Smooth muscle cell (in vitro differentiated cells): Measurements from ENCODE around the gene PLK2. TPM values are rescaled to one million over a fixed set of nuclear protein-coding genes. Genes with fewer than 3 reads are reported as not detected.

Experiments used
- DNase-seq: peaks from one replicate; lab custom pipeline; 2025; ENCODE audit not compliant: unreplicated experiment; lab: John Stamatoyannopoulos, UW
- H2AFZ ChIP-seq: fragments of 200-600 bp; sonication (generic); 2 replicates; pipeline ENCODE4 v1.6.0; 2016; ENCODE audit warnings: antibody characterized with exemption, low read depth, mild to moderate bottlenecking
- H3F3A ChIP-seq: fragments of 200-600 bp; sonication (generic); 2 replicates; pipeline ENCODE4 v1.6.0; 2017; ENCODE audit warnings: antibody characterized with exemption, low read depth
- H3K27ac ChIP-seq: fragments of 200-600 bp; sonication (generic); 2 replicates; pipeline ENCODE4 v1.5.1; 2016; ENCODE audit warnings: low read depth, mild to moderate bottlenecking
- H3K27me3 ChIP-seq: fragments of 200-600 bp; sonication (generic); 2 replicates; pipeline ENCODE4 v1.6.1; 2016; ENCODE audit warnings: low read depth, mild to moderate bottlenecking
- H3K36me3 ChIP-seq: fragments of 200-600 bp; sonication (generic); 2 replicates; pipeline ENCODE4 v1.5.1; 2016; ENCODE audit warnings: low read depth
- H3K4me1 ChIP-seq: fragments of 200-600 bp; sonication (generic); 2 replicates; pipeline ENCODE4 v1.5.1; 2016; ENCODE audit warnings: low read depth
- H3K4me2 ChIP-seq: fragments of 200-600 bp; sonication (generic); 2 replicates; pipeline ENCODE4 v1.6.0; 2016; ENCODE audit warnings: mild to moderate bottlenecking
- H3K4me3 ChIP-seq: fragments of 200-600 bp; sonication (generic); 2 replicates; pipeline ENCODE4 v1.5.1; 2016; ENCODE audit warnings: mild to moderate bottlenecking
- H3K79me2 ChIP-seq: fragments of 200-600 bp; sonication (generic); 2 replicates; pipeline ENCODE4 v1.6.0; 2016; ENCODE audit warnings: low read depth, mild to moderate bottlenecking
- H3K9ac ChIP-seq: fragments of 200-600 bp; sonication (generic); 2 replicates; pipeline ENCODE4 v1.6.0; 2016; ENCODE audit warnings: low read depth
- H3K9me3 ChIP-seq: fragments of 200-600 bp; sonication (generic); replicated peaks from 2 replicates; pipeline ENCODE4 v1.5.1; 2016; ENCODE audit warnings: low read depth
- H4K20me1 ChIP-seq: fragments of 200-600 bp; sonication (generic); 2 replicates; pipeline ENCODE4 v1.6.0; 2016; ENCODE audit warnings: low read depth
- WGBS: methylation state at CpG from one replicate; pipeline ENCODE4 v1.1.7; 2016; ENCODE audit warnings: low lambda C conversion rate; 5-methylcytosine and 5-hydroxymethylcytosine counted together
- polyA plus RNA-seq: library from polyadenylated mRNA; unstranded; fragments of >200 nt; fragmentation: Nextera tagmentation; extraction: Ambion mirVana; gene quantifications from 2 replicates; pipeline ENCODE4 v1.2.1, GENCODE V29; 2016
- total RNA-seq: library from RNA; depleted of rRNA; stranded (reverse); fragments of >200 nt; gene quantifications from 2 replicates; pipeline ENCODE4 v1.2.3, GENCODE V29; 2014
- TF ChIP-seq, protein P1 (sequence below): fragments of 200-600 bp; sonication (generic); IDR thresholded peaks from 2 replicates; pipeline ENCODE4 v1.5.1; 2017; ENCODE audit warnings: borderline replicate concordance, mild to moderate bottlenecking, antibody characterized with exemption; ENCODE audit not compliant: insufficient read depth, poor library complexity, severe bottlenecking

Gene PLK2
- total and polyA plus RNA-seq, 2 experiments from 2014 or later = 175 to 425 TPM

DNA sequence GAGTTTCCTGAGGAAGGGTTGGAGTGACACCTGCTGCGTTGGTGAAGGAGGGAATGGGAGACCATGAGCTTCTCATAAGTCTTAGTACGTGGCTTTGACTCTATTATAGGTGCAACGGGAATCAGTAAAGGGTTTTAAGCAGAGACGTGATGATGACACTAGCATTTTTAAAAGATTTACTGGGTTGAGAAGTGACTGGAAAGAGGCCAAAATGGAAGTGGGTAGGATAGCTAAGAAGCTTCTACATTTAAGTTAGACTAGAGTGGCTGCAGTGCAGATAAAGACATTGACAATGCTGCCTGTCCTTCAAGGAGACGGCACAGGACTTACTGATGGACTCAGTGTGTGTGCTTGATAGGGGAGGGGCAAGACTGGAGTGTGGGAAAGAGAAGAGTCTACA is 37.5 kb upstream of the PLK2 start:
- Histone ChIP-seq H3K36me3 (no peaks in the 10 kb centered on the region), H3K4me1 (no peaks in the 10 kb centered on the region), H2AFZ (no peak overlapping the region), H3K4me3 (no peak overlapping the region), H4K20me1 (no peaks in the 10 kb centered on the region), H3F3A (no peaks in the 10 kb centered on the region), H3K27ac (no peak overlapping the region), H3K9me3 (no peaks in the 10 kb centered on the region), H3K4me2 (no peak overlapping the region), H3K9ac (no peak overlapping the region), H3K27me3 (no peaks in the 10 kb centered on the region), H3K79me2 (no peaks in the 10 kb centered on the region)
- TF ChIP-seq, protein P1, sequence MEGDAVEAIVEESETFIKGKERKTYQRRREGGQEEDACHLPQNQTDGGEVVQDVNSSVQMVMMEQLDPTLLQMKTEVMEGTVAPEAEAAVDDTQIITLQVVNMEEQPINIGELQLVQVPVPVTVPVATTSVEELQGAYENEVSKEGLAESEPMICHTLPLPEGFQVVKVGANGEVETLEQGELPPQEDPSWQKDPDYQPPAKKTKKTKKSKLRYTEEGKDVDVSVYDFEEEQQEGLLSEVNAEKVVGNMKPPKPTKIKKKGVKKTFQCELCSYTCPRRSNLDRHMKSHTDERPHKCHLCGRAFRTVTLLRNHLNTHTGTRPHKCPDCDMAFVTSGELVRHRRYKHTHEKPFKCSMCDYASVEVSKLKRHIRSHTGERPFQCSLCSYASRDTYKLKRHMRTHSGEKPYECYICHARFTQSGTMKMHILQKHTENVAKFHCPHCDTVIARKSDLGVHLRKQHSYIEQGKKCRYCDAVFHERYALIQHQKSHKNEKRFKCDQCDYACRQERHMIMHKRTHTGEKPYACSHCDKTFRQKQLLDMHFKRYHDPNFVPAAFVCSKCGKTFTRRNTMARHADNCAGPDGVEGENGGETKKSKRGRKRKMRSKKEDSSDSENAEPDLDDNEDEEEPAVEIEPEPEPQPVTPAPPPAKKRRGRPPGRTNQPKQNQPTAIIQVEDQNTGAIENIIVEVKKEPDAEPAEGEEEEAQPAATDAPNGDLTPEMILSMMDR = no peak
- DNase-seq = no peak
- WGBS = 76% methylated on average over 5 of the region's 5 CpGs

DNA sequence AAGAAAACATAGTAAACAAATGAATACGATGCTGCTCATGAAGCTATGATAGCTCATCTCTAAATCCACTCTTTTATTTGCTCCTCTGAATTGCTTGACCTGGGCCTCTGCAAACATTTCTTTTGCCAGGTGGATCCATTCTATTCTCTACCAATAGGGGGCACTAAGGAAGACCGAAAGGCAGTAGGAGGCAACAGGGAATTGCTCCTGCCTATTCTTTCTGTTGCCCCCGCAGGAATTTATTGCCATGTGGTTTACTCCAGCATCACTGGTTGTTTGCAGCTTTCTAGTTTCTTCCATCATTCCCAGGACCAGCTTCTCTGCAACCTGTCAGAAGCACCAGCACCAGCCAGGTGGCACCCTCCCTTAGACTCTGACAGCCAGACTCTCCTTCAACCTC is 36.6 kb upstream of the PLK2 start:
- Histone ChIP-seq H3K4me3 (no peak overlapping the region), H4K20me1 (no peaks in the 10 kb centered on the region), H3K4me2 (no peak overlapping the region), H3K27ac (no peak overlapping the region), H3K4me1 (no peaks in the 10 kb centered on the region), H3K9me3 (no peaks in the 10 kb centered on the region), H3F3A (no peaks in the 10 kb centered on the region), H3K79me2 (no peaks in the 10 kb centered on the region), H3K36me3 (no peaks in the 10 kb centered on the region), H3K9ac (no peak overlapping the region), H3K27me3 (no peaks in the 10 kb centered on the region), H2AFZ (no peak overlapping the region)
- DNase-seq = no peak
- TF ChIP-seq, protein P1 = no peak
- WGBS = 64% methylated on average over 3 of the region's 3 CpGs

- no peak overlapping the region for H2AFZ ChIP-seq
Observed at GRCh38 chr5:58493141-58493540, 33.3 kb upstream of the PLK2 start.

More at GRCh38 chr5:58493141-58493540, 33.3 kb upstream of the PLK2 start:
- no peak overlapping the region for H3K4me2 ChIP-seq
- peaks cover 3% of the 10 kb centered on the region for H3K4me1 ChIP-seq
- no peak overlapping the region for H3K27ac ChIP-seq
- TF ChIP-seq, protein P1 = no peak
- no peaks in the 10 kb centered on the region for H3K79me2 ChIP-seq
- DNase-seq = no peak
- H3K36me3 ChIP-seq = no peaks in the 10 kb centered on the region
- H4K20me1 ChIP-seq = no peaks in the 10 kb centered on the region
- no peak overlapping the region for H3K9ac ChIP-seq
- no peaks in the 10 kb centered on the region for H3F3A ChIP-seq
- no peak overlapping the region for H3K4me3 ChIP-seq
- no peaks in the 10 kb centered on the region for H3K27me3 ChIP-seq
- H3K9me3 ChIP-seq = no peaks in the 10 kb centered on the region
